Gastroesophageal sphincter (tissue), 3 donors: Measurements from ENCODE around the gene SMAD4.

Experiments
- EP300 ChIP-seq: sonication (generic); formaldehyde crosslinking; IDR thresholded peaks from one replicate; pipeline ENCODE4 v1.6.1; 2017; ENCODE audit warnings: antibody characterized with exemption, mild to moderate bottlenecking
- POLR2AphosphoS5 ChIP-seq: sonication (generic); formaldehyde crosslinking; IDR thresholded peaks from one replicate; pipeline ENCODE4 v1.6.1; 2017; ENCODE audit warnings: antibody characterized with exemption
- TF ChIP-seq, protein P1 (sequence below), 4 experiments: fragments of 200-600 bp in 2 of 4; fragments of 450-650 bp in 2 of 4; sonication (generic) in 1 of 4; IDR thresholded peaks; one replicate each; pipeline ENCODE4 v1.5.1; 2017 to 2019; ENCODE audit warnings: antibody characterized with exemption in 4 of 4, mild to moderate bottlenecking in 2 of 4, moderate library complexity in 2 of 4

DNA sequence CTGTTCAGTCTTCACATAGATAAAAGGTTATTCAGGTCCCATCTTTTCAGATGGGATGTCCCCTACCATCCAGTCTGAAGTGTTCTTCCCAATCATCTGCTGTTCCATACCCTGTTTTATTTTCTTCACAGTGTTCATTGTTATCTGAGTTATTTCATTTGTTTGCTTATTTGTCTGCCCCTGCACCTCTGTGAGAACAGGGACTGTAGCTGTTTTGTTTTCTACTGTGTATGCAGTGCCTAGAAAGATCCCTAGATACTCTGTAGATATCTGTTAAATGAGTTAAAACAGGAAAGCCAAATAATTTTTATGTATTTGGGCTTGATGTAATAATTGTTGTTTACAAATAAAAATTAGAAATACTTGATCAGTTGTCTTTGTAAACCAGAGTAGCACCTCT lies 34.2 kb downstream of the SMAD4 start:
- TF ChIP-seq EP300 (no peak), POLR2AphosphoS5 (no peak)
- TF ChIP-seq, protein P1, sequence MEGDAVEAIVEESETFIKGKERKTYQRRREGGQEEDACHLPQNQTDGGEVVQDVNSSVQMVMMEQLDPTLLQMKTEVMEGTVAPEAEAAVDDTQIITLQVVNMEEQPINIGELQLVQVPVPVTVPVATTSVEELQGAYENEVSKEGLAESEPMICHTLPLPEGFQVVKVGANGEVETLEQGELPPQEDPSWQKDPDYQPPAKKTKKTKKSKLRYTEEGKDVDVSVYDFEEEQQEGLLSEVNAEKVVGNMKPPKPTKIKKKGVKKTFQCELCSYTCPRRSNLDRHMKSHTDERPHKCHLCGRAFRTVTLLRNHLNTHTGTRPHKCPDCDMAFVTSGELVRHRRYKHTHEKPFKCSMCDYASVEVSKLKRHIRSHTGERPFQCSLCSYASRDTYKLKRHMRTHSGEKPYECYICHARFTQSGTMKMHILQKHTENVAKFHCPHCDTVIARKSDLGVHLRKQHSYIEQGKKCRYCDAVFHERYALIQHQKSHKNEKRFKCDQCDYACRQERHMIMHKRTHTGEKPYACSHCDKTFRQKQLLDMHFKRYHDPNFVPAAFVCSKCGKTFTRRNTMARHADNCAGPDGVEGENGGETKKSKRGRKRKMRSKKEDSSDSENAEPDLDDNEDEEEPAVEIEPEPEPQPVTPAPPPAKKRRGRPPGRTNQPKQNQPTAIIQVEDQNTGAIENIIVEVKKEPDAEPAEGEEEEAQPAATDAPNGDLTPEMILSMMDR (IDR thresholded peaks at IDR 0.05): no peak
